ENCODE results near the gene ZNF496. TPM values are rescaled to one million over a fixed set of nuclear protein-coding genes. Genes with fewer than 3 reads are reported as not detected.
"Not testable (repeated sequence)": the region's sequence is repeated elsewhere in the genome, so short reads cannot be mapped to it uniquely, and the experiment has no call there.

ZNF496 gene
- total RNA-seq, 1 donor from 2014 or later, result 17.3 TPM

DNA sequence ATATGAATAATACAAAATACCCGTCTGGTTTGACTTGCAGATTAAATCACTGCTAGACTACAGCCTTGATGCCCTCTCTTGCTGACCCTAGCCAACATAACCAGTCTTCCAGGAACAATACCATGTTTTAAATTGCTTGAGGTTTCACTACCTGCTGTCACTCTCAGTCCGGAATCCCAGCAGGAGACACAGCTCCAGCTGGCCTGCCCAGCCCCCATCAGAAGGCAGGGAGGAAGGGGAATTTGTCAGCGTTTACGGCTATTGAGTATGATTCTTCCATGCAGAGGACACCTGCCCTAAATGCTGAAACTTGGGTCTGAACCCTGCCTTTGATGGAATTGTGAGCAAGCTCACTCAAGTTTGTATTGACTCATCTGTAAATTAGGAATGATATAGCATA lies 33.0 kb downstream of the ZNF496 start:
- intact Hi-C loops (cut with DNase I), result no loop called here

DNA sequence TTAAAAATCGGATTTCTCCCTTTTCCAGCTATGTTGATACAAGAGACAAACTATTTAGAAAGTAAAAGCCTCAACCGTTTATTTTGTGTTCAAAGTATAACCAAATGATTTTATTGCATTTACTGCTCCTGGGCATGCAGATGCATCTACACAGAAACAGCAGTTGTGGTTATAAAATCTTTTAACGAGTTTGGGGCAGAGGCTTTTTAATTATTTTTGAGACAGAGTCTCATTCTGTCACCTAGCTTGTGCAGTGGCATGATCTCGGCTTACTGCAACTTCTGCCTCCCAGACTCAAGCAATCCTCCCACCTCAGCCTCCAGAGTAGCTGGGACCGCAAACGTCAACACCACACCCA lies 33.6 kb downstream of the ZNF496 start:
- DNase-seq (ENCODE audit: low spot score), result no peak
- intact Hi-C loops (cut with DNase I), result no loop called here

More for the DNA sequence above, 33.0 kb downstream of the ZNF496 start:
- DNase-seq (ENCODE audit: low spot score), result no peak

DNA sequence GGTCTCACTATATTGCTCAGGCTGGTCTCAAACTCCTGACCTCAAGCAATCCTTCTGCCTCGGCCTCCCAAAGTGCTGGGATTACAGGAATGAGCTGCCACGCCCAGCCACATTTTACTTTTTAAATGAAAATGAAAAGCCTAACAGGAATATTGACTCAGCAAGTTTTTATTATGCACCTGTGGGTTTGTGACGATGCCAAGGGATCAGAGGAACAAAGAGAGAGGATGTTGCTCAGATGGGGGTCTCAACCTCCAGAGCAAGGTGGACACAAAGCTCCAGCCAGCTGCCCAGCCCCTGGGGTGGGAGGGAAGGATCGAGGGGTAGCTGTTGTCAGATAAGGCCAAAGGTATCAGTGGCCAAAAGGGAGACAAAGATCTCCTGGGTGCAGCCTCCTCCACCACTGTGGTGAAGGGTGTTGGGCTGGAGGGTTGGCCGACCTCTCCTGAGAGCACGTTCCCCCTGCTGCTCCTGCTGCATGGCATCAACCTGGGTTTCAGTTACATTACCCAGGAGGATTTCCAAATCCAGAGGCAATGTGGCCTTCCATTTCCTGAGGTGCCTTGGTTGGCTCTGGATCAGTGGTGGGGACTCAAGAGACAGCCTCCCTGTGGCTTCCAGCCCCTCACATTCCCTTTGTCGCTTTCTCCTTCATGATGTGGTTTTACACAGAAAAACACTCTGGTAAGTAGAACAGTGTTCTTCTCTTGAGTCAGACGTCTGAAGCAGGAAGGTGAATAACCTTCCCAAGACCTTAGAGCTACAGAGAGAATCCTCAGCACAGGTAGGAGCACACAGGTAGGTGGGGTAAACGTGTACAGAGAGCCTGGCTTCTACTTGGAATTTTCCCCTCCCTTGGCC lies 34.2 kb downstream of the ZNF496 start:
- intact Hi-C loops (cut with DNase I), result no loop called here
- DNase-seq (ENCODE audit: low spot score), result no peak

GRCh38 chr1:247296599-247297180 lies 35.0 kb downstream of the ZNF496 start:
- no peak for DNase-seq (ENCODE audit: low spot score)
- intact Hi-C loops (cut with DNase I), result no loop called here

DNA sequence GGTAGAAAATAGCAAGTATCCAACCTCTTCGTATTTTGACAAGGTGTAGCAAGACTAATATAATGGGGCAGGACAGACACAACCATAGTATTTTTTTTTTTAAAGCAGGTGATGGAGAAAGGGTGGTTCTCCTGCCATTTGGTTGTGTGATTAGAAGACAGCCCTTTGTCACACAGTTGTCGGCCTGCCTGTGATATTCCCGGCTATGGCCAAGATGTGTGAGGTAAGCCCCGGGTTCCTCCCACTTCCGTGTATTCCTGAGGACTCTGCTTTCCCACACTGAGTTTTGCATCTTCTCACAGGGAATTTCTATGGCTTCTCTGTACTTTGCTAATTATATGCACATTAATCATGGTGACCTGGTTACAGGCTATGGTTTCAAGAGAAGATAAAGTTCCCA lies 35.9 kb downstream of the ZNF496 start:
- intact Hi-C loops (cut with DNase I), result no loop called here
- no peak for DNase-seq (ENCODE audit: low spot score)

DNA sequence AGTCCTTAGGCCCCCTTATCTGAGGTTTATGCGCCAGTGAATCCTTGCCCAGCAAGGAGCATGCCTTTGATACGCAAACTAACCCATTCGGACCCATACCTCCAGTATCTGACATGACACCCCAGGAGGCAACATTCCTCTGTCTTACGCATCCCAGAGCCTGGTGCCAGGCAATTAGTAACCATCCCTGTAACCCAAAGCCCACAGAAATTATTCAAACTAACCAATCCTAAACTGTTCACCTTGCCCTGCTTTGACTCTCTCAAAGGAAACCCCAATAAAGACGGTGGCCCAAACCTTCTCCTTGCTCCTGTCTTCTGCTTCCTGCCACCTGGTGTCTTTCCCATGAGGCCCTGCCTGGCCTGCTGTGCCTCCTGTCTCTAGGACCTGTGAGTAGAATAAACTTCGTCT lies 36.4 kb downstream of the ZNF496 start:
- intact Hi-C loops (cut with DNase I), result no loop called here
- DNase-seq (ENCODE audit: low spot score), result no peak

DNA sequence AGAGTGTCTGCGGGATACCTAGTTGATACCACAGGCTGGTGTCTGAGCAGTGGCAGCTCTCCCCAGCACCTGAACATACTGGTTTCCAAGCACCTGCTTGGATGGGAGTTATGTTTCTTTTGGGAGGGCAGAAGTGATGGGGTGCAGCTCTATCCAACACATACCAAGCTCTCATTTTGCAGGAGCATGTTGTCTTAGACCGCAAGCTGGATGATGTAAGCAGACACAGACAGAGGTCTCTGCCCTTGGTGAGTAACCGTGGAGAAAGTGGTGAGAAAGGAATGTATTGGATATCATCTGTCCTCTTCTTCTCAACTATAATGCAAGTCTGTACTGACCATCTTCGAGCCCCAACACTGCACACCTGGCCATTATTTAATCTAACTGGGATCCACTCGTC lies 37.4 kb downstream of the ZNF496 start:
- no peak for DNase-seq (ENCODE audit: low spot score)
- intact Hi-C loops (cut with DNase I), result no loop called here

GRCh38 chr1:247293047-247293446 lies 38.6 kb downstream of the ZNF496 start:
- intact Hi-C loops (cut with DNase I), result no loop called here
- DNase-seq (ENCODE audit: low spot score), result no peak

- DNase-seq (ENCODE audit: low spot score), result no peak
- intact Hi-C loops (cut with DNase I), result no loop called here
Observed at GRCh38 chr1:247291833-247292561, 39.7 kb downstream of the ZNF496 start.

DNA sequence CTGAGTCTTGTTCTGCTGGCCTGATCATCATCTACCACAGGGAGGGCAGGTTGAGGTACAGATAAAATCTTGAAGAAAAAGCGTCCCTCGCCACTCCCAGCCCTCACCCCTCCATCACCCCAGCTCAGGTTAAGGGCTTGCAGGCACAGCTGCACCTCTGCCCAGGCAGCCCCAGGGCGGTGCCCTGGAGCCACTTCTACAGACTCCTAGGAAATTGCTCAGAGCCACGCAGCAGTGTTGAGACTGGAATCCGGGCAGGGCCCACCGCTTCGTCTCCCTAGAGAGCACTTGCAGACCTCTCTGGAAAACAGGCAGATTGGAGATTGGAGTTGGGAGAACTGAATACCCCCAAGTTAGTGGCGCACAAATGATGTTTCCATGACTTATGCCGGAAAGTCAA lies 40.5 kb downstream of the ZNF496 start:
- DNase-seq (ENCODE audit: low spot score), result no peak
- intact Hi-C loops (cut with DNase I), result no loop called here

DNA sequence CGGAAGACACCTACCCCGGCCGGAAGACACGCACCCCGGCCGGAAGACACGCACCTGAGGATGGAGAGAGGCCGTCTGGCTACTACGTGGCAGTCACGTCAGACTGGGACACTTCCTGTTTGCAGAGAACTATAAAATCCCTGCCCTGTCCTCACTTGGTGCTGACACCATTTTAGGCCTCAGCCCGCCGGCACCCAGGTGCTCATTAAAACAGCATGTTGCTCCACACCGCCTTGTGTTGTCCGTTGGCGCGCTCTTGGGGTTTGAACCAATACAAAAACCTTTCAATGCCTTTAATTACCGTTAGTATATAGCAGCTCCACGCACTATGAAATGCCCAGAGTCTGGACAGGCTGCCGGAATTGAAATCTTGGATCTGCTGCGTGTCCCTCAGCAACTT lies 41.1 kb downstream of the ZNF496 start:
- intact Hi-C loops (cut with DNase I), result no loop called here

DNA sequence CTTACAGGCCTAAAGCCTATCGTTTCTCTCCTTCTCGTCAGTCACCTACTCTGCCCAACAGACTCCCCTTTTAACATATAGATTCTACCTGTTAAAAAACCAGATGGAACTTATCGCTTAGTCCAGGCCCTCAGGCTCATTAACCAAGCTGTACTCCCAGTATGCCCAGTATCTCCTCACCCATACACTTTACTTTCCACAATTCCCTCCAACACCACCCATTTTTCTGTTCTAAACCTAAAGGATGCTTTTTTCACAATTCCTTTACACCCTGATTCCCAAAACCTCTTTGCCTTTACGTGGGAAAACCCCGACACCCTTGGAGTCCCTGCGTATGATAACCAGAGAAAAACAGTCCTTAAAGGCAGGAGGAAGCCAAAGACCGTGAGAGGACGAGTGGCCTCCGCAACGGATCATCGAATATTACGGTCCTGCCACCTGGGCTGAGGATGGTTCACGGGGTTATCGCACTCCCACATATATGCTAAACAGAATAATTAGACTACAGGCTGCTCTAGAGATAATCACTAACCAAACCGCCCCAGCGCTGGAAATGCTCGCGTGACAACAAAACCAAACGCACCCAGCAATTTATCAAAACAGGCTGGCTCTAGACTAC lies 42.3 kb downstream of the ZNF496 start:
- DNase-seq (ENCODE audit: low spot score); intact Hi-C loops (cut with DNase I): not testable (repeated sequence)

More for the DNA sequence above, 41.1 kb downstream of the ZNF496 start:
- no peak for DNase-seq (ENCODE audit: low spot score)

GRCh38 chr1:247288341-247288740 lies 43.3 kb downstream of the ZNF496 start:
- intact Hi-C loops (cut with DNase I), result no loop called here
- no peak for DNase-seq (ENCODE audit: low spot score)

DNA sequence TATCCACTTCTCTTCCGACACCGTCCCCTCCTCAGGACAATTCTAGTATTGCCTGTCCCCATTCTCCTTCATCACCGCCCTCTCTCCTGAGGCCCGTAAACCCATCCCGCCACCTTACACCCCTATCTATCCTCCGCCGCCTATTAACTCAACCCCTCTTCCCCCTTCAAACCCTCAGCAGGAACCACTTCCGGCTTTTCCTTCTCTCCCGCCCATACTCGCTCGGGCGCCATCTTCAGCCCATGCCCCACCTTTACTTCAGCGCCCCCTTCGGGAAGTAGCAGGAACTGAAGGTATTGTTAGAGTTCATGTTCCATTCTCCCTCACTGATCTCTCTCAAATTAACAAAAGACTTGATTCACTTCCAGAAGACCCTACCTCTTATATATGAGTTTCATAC lies 44.2 kb downstream of the ZNF496 start:
- DNase-seq (ENCODE audit: low spot score), result no peak
- intact Hi-C loops (cut with DNase I), result no loop called here

DNA sequence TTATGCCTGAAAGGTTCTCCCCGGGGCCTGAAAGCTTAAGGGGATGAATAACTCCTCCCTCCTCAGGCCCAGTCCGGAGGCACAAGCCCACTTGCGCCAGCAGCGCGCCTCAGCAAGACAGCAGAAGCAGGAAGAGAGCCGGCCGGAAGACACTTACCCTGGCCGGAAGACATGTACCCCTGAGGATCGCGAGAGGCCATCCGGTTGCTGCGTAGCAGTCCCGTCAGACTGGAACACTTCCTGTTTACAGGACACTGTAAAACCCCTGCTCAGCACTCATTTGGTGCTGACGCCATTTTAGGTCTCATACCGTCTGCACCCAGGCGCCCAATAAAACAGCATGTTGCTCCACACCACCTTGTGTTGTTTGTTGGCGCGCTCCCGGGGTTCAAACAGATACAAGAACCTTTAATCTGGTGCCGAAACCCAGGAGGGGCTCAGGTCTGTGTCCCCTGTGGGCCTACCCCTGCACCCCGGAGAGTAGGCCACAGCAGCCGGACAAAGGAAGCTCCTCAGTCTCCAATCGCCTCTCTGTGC lies 45.5 kb downstream of the ZNF496 start:
- no peak for DNase-seq (ENCODE audit: low spot score)
- intact Hi-C loops (cut with DNase I), result no loop called here

DNA sequence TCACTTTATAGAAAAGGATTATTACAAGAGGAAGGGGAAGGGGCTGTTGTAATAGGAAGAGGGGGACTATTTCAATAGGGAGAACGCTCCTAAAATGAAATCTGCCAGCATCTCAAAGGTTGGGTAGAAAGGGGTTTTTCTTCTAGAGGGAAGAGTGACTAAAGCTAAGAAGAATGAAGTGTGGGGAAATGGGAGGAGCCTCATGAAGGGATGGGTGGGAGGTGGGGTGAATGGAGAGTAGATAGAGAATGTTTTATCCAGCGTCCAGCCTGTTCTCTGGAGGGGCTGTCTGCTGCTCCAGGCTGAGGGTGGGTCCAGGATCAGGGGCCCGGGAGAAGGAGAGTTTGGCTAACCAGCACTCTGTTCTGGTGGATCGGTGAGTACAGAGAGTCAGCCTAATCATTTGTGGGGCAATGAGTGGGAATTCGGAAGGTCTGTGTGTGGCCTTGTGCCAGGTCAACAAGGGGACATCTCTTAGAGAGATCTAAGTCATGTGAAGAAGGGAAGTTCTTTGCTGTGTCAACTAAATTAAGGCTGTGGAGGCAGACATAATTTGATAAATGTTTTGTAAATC lies 50.6 kb downstream of the ZNF496 start:
- no peak for DNase-seq (ENCODE audit: low spot score)
- intact Hi-C loops (cut with DNase I), result no loop called here

- intact Hi-C loops (cut with DNase I), result no loop called here
- DNase-seq (ENCODE audit: low spot score), result no peak
Observed at GRCh38 chr1:247277191-247277590, 54.5 kb downstream of the ZNF496 start.

DNA sequence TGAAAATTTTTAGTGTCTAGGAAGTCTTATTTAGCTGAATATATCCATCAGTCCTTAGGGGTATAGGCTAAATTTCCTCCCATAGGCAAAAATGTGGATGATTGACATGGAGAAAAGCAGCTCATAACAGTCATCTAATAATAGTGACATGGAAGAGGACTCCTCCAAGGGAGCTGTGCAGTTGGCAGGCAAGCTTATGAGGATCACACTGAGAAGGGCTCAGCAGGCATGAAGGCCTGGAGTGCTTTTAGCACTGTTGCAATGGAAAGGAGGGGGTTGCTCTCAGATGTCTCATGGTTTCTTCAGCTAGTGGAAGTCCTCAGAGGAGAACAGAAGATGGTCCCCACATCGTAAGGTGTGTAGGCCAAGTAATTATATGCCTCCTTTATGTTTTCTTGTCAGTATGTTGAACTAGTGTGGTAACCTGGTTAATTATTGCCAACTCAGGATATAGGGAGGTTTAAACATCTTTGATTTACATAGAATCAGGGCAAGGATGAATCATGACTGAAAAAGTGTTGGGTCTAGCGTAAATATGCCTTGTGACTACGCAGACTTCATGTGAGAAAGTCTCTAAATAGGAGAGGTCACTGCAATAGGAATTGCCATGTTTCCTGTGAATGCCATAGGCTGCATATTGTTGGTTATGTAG lies 56.9 kb downstream of the ZNF496 start:
- no peak for DNase-seq (ENCODE audit: low spot score)
- intact Hi-C loops (cut with DNase I), result no loop called here

DNA sequence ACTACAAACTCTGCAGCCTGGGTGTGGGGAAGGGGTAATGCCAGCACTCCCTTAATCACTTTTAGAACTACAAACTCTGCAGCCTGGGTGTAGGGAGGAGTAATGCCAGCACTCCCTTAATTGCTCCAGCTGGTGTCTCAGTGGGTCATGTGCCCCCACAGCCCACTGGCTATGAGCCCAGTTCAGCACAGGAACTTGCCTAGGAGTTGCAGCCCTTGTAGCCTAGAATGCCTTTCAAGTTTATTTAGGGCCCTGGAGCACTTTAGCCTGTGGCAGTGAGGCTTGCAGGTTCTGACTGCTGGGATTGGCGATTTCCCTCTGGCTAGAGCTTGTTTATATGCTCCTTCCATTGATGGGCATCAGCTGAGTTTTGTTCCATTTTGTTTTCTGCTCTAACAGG lies 58.7 kb downstream of the ZNF496 start:
- intact Hi-C loops (cut with DNase I), result no loop called here
- no peak for DNase-seq (ENCODE audit: low spot score)

Data from cardiac septum (tissue), 1 donor.